Measurements from ENCODE around the gene TFEB.

TFEB gene

GRCh38 chr6:41735427-41736185 lies at the start of gene TFEB:
TFEB (minus strand) TSS chr6:41735608; CDS start chr6:41691213, 44,395 bp downstream.
- peak within 1 kb of the TSS; percentile 58; the same call in 1 of the 2 replicates for H3K27ac ChIP-seq (ENCODE audit: extremely low read depth, low read depth, low read length)
- POLR2A ChIA-PET: interaction anchor here (0.9 to 2.1 kb wide), 2 partner anchors 12 to 44 kb away, joined by 3 to 6 read pairs; partner anchors contain the start of gene FRS3
- 0 out of 2 replicates have a peak, but pooled peaks cover 3% of the 10 kb centered on the region for H3K4me1 ChIP-seq (ENCODE audit: control insufficient read depth, insufficient read depth, low read length)
- H3K4me3 ChIP-seq (ENCODE audit: low read depth, low read length): peak within 1 kb of the TSS; percentile 58
- CTCF ChIA-PET: interaction anchor here (0.6 to 6.7 kb wide), 21 partner anchors 9 to 367 kb away, joined by 3 to 51 read pairs (median 4); partner anchors contain the start of genes BYSL, MED20, PRICKLE4 and TOMM6
- no peaks in the 10 kb centered on the region for H3K9me3 ChIP-seq (ENCODE audit: control insufficient read depth, insufficient read depth, low read depth, low read length)
- H3K36me3 ChIP-seq (ENCODE audit: control insufficient read depth in 2 of 2, insufficient read depth in 1 of 2, low read length in 2 of 2): no peaks in the 10 kb centered on the region
- no peak for TF ChIP-seq ZFHX2 (tag by site-specific recombination; conservative IDR thresholded peaks at IDR 0.05)
- no peak for TF ChIP-seq INSM2 (tag by site-specific recombination; IDR thresholded peaks at IDR 0.05)
- no peak for TF ChIP-seq ZNF776 (tag by site-specific recombination; IDR thresholded peaks at IDR 0.05; ENCODE audit: borderline replicate concordance)
- peak; percentile 30; the same call in 1 of the 2 replicates for TF ChIP-seq PRDM10 (tag by site-specific recombination; IDR thresholded peaks at IDR 0.05)
- no peak for TF ChIP-seq ZNF629 (tag by site-specific recombination; IDR thresholded peaks at IDR 0.05)
- no peak for TF ChIP-seq ZNF670 (tag by site-specific recombination; IDR thresholded peaks at IDR 0.05; ENCODE audit: low read depth)
- TF ChIP-seq ZBTB44 (tag by site-specific recombination; IDR thresholded peaks at IDR 0.05): 0 out of 2 replicates have a peak, but pooled peaks have one; percentile 42
- no peak for TF ChIP-seq ZNF324 (tag by site-specific recombination; IDR thresholded peaks at IDR 0.05)
- TF ChIP-seq ZNF211 (tag by site-specific recombination; IDR thresholded peaks at IDR 0.05; ENCODE audit: low read depth): no peak
- no peak for TF ChIP-seq ZNF549 (tag by site-specific recombination; IDR thresholded peaks at IDR 0.05)
- peak; percentile 51 for TF ChIP-seq SP2 (tag by site-specific recombination; IDR thresholded peaks at IDR 0.05)
- TF ChIP-seq ZNF10 (tag by site-specific recombination; IDR thresholded peaks at IDR 0.05): no peak
- no peak for TF ChIP-seq EGR2 (tag by site-specific recombination; IDR thresholded peaks at IDR 0.05; ENCODE audit: low read depth)
- TF ChIP-seq ZBTB8A (tag by site-specific recombination; IDR thresholded peaks at IDR 0.05): peak; percentile 74
- no peak for TF ChIP-seq ZNF121 (tag by site-specific recombination; IDR thresholded peaks at IDR 0.05)
- TF ChIP-seq SP7 (tag by site-specific recombination; IDR thresholded peaks at IDR 0.05): 0 out of 2 replicates have a peak, but pooled peaks have one; percentile 44
- no peak for TF ChIP-seq ZNF830 (tag by site-specific recombination; IDR thresholded peaks at IDR 0.05; ENCODE audit: low read depth)
- no peak for TF ChIP-seq ZNF148 (tag by site-specific recombination; IDR thresholded peaks at IDR 0.05; ENCODE audit: borderline replicate concordance)
- TF ChIP-seq ZNF37A (tag by site-specific recombination; IDR thresholded peaks at IDR 0.05): 0 out of 2 replicates have a peak, but pooled peaks have one; percentile 33
- no peak for TF ChIP-seq ZNF280D (tag by site-specific recombination; IDR thresholded peaks at IDR 0.05)
- no peak for TF ChIP-seq ZNF341 (tag by site-specific recombination; IDR thresholded peaks at IDR 0.05; ENCODE audit: low read depth)
- no peak for TF ChIP-seq ZNF501 (tag by site-specific recombination; IDR thresholded peaks at IDR 0.05)
- TF ChIP-seq ZBTB48 (tag by site-specific recombination; IDR thresholded peaks at IDR 0.05): no peak
- TF ChIP-seq KLF8 (tag by site-specific recombination; IDR thresholded peaks at IDR 0.05): peak; percentile 90
- 0 out of 2 replicates have a peak, but pooled peaks have one; percentile 36 for TF ChIP-seq ZXDB (tag by site-specific recombination; IDR thresholded peaks at IDR 0.05)
